ENCODE data around the gene NVL.

DNA sequence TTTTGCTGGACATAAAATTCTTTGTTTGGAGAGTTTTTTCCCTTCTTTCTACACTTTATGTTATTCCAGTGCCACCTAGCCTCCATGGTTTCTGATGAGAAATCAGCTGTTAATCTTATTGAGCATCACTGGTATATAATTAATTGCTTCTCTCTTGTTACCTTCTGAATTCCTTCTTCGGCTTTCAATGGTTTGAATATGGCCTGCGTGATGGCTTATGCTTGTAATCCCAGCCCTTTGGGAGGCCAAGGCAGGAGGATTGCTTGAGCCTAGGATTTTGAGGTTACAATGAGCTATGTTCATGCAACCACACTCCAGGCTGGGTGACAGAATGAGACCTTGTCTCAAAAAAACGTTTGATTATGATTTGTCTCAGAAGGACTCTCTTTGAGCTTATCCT, 13.7 kb upstream of the NVL start:
- TF ChIP-seq, protein P1, sequence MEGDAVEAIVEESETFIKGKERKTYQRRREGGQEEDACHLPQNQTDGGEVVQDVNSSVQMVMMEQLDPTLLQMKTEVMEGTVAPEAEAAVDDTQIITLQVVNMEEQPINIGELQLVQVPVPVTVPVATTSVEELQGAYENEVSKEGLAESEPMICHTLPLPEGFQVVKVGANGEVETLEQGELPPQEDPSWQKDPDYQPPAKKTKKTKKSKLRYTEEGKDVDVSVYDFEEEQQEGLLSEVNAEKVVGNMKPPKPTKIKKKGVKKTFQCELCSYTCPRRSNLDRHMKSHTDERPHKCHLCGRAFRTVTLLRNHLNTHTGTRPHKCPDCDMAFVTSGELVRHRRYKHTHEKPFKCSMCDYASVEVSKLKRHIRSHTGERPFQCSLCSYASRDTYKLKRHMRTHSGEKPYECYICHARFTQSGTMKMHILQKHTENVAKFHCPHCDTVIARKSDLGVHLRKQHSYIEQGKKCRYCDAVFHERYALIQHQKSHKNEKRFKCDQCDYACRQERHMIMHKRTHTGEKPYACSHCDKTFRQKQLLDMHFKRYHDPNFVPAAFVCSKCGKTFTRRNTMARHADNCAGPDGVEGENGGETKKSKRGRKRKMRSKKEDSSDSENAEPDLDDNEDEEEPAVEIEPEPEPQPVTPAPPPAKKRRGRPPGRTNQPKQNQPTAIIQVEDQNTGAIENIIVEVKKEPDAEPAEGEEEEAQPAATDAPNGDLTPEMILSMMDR (IDR thresholded peaks at IDR 0.05; ENCODE audit: borderline replicate concordance, extremely low read depth, low read length, poor library complexity, severe bottlenecking), result no peak
- no peak for TF ChIP-seq EZH2 (IDR thresholded peaks at IDR 0.05; ENCODE audit: borderline replicate concordance, low read depth, low read length, severe bottlenecking)

Measured in DND-41 (cell line).